PC-9 (cell line): Measurements from ENCODE around the gene PTPN14. TPM values are rescaled to one million over a fixed set of nuclear protein-coding genes. Genes with fewer than 3 reads are reported as not detected.

Source experiments
- BruUV-seq: library from RNA; stranded (reverse); fragments of 400-500 nt; replicated peaks from 2 replicates; lab custom pipeline; 2021; lab: Mats Ljungman, UMichigan
- CTCF ChIA-PET: fragments of 300-600 bp; sonication (Branson Sonifier 250); formaldehyde crosslinking; loops from one replicate; lab custom pipeline; 2022; ENCODE audit warnings: antibody characterized with exemption; lab: Charles Lee
- POLR2A ChIA-PET: fragments of 300-600 bp; sonication (Branson Sonifier 250); formaldehyde crosslinking; loops from one replicate; lab custom pipeline; 2022; ENCODE audit warnings: antibody characterized with exemption; ENCODE audit not compliant: unreplicated experiment; lab: Charles Lee
- DNase-seq, 2 experiments: peaks; one replicate each; pipeline versions ENCODE4 v3.0.0 to v3.0.0-alpha.2; 2015 to 2022; ENCODE audit warnings: mixed read lengths in 1 of 2
- H2AFZ ChIP-seq: fragments of 200-600 bp; sonication (generic); 2 replicates; pipeline ENCODE4 v1.8.1; 2017; ENCODE audit warnings: antibody characterized with exemption
- H3F3A ChIP-seq: fragments of 200-600 bp; sonication (generic); 2 replicates; pipeline ENCODE4 v1.8.1; 2017; ENCODE audit warnings: antibody characterized with exemption, mild to moderate bottlenecking, low read depth; ENCODE audit not compliant: insufficient read depth
- H3K27ac ChIP-seq: fragments of 200-600 bp; sonication (generic); 2 replicates; pipeline ENCODE4 v1.6.1; 2016; ENCODE audit warnings: mixed run types
- H3K27me3 ChIP-seq: fragments of 200-600 bp; sonication (generic); 2 replicates; pipeline ENCODE4 v1.6.1; 2016; ENCODE audit warnings: low read depth, mixed run types; ENCODE audit not compliant: insufficient read depth
- H3K36me3 ChIP-seq: fragments of 200-600 bp; sonication (generic); 2 replicates; pipeline ENCODE4 v1.6.1; 2016; ENCODE audit warnings: low read depth, mixed run types
- H3K4me1 ChIP-seq: fragments of 200-600 bp; sonication (generic); replicated peaks from 2 replicates; pipeline ENCODE4 v1.6.1; 2016; ENCODE audit warnings: mixed run types; ENCODE audit not compliant: insufficient read depth
- H3K4me2 ChIP-seq: fragments of 200-600 bp; sonication (generic); 2 replicates; pipeline ENCODE4 v1.6.1; 2017; ENCODE audit warnings: mixed run types
- H3K4me3 ChIP-seq: fragments of 200-600 bp; sonication (generic); 2 replicates; pipeline ENCODE4 v1.6.1; 2016; ENCODE audit warnings: mixed run types
- H3K79me2 ChIP-seq: fragments of 200-600 bp; sonication (generic); 2 replicates; pipeline ENCODE4 v1.6.1; 2017; ENCODE audit warnings: low read depth, mixed run types
- H3K9me2 ChIP-seq: fragments of 200-600 bp; sonication (generic); 2 replicates; pipeline ENCODE4 v1.8.1; 2017; ENCODE audit warnings: mild to moderate bottlenecking; ENCODE audit not compliant: insufficient read depth
- H3K9me3 ChIP-seq: fragments of 200-600 bp; sonication (generic); 2 replicates; pipeline ENCODE4 v1.8.1; 2016; ENCODE audit warnings: low read depth; ENCODE audit not compliant: insufficient read depth
- H4K20me1 ChIP-seq: fragments of 200-600 bp; sonication (generic); 2 replicates; pipeline ENCODE4 v1.8.1; 2017; ENCODE audit not compliant: insufficient read depth
- CTCF ChIP-seq: fragments of 200-600 bp; sonication (generic); conservative IDR thresholded peaks from 2 replicates; pipeline ENCODE4 v1.6.1; 2017; ENCODE audit warnings: mixed run types, antibody characterized with exemption, mild to moderate bottlenecking, moderate library complexity
- EZH2 ChIP-seq: fragments of 200-600 bp; sonication (generic); IDR thresholded peaks from 2 replicates; pipeline ENCODE4 v1.8.0; 2017; ENCODE audit warnings: antibody characterized with exemption, low read depth
- intact Hi-C: fragments of 100-400 bp; cut with micrococcal nuclease; formaldehyde crosslinking; loops from one replicate; pipeline ENCODE4 v1.10.0; 2022; ENCODE audit not compliant: unreplicated experiment
- total RNA-seq: library from RNA; stranded (reverse); gene quantifications from 2 replicates; pipeline ENCODE4 v1.2.3, GENCODE V29; 2021

PTPN14 gene
- total RNA-seq, 1 experiment from 2014 or later: 78.9 TPM

- CTCF ChIA-PET: no interaction called here
- no peaks in the 10 kb centered on the region for H4K20me1 ChIP-seq
- H3K4me2 ChIP-seq: no peak overlapping the region
- no TSS peak for BruUV-seq
- no peaks in the 10 kb centered on the region; the same call in none of the 2 replicates for H3K36me3 ChIP-seq
- peak in 1 of 2 experiments; percentile 83 for DNase-seq
- no peaks in the 10 kb centered on the region; the same call in 1 of the 2 replicates for H3K9me3 ChIP-seq
- H2AFZ ChIP-seq: no peak overlapping the region
- POLR2A ChIA-PET: interaction anchor here (0.6 to 1.2 kb wide), 3 partner anchors 77 to 174 kb away, joined by 4 to 10 read pairs (median 6); no protein-coding TSS in a partner anchor
- intact Hi-C loops: loop anchor here (1.0 to 2.0 kb wide), 2 partner anchors 129 to 174 kb away; no protein-coding TSS in a partner anchor
- H3K27ac ChIP-seq: no peak overlapping the region
- H3F3A ChIP-seq: peaks cover 12% of the 10 kb centered on the region; the same call in 1 of the 2 replicates
- H3K4me1 ChIP-seq: peaks cover 26% of the 10 kb centered on the region
- no peaks in the 10 kb centered on the region for H3K79me2 ChIP-seq
- no peaks in the 10 kb centered on the region for H3K27me3 ChIP-seq
- TF ChIP-seq EZH2 (no peak), CTCF (no peak)
- H3K4me3 ChIP-seq: no peak overlapping the region
- no peaks in the 10 kb centered on the region for H3K9me2 ChIP-seq
These were observed 173.5 kb downstream of the PTPN14 start for GRCh38 chr1:214377886-214378285.

- Histone ChIP-seq H3K4me3 (no peak overlapping the region), H3K9me2 (no peaks in the 10 kb centered on the region), H4K20me1 (no peaks in the 10 kb centered on the region), H3K27me3 (no peaks in the 10 kb centered on the region), H2AFZ (no peak overlapping the region), H3K27ac (no peak overlapping the region), H3K9me3 (no peaks in the 10 kb centered on the region; the same call in 1 of the 2 replicates), H3K79me2 (no peaks in the 10 kb centered on the region), H3K4me2 (no peak overlapping the region), H3K36me3 (no peaks in the 10 kb centered on the region; the same call in none of the 2 replicates), H3K4me1 (peaks cover 26% of the 10 kb centered on the region), H3F3A (peaks cover 12% of the 10 kb centered on the region; the same call in 1 of the 2 replicates)
- intact Hi-C loops: loop anchor here (1.0 kb wide), 1 partner anchor 175 kb away; no protein-coding TSS in a partner anchor
- ChIA-PET CTCF (no interaction called here), POLR2A (interaction anchor here (0.6 kb wide), 1 partner anchor 175 kb away, joined by 4 read pairs; no protein-coding TSS in a partner anchor)
- BruUV-seq: no TSS peak
- TF ChIP-seq EZH2 (no peak), CTCF (no peak)
- DNase-seq: no peak
These were observed 173.9 kb downstream of the PTPN14 start for GRCh38 chr1:214377485-214377884.

GRCh38 chr1:214372092-214372491 is 179.3 kb downstream of the PTPN14 start:
- no TSS peak for BruUV-seq
- intact Hi-C loops: no loop called here
- H3K27ac ChIP-seq: no peak overlapping the region
- H3K79me2 ChIP-seq: no peaks in the 10 kb centered on the region
- H3K9me2 ChIP-seq: no peaks in the 10 kb centered on the region
- DNase-seq: no peak
- no peaks in the 10 kb centered on the region; the same call in 1 of the 2 replicates for H3K36me3 ChIP-seq
- no peak overlapping the region for H2AFZ ChIP-seq
- TF ChIP-seq CTCF (no peak), EZH2 (no peak)
- ChIA-PET CTCF (no interaction called here), POLR2A (interaction anchor here (0.6 to 0.7 kb wide), 2 partner anchors 177 to 1859 kb away, joined by 5 to 6 read pairs; no protein-coding TSS in a partner anchor)
- H3K9me3 ChIP-seq: no peaks in the 10 kb centered on the region
- no peaks in the 10 kb centered on the region for H3F3A ChIP-seq
- H3K4me3 ChIP-seq: no peak overlapping the region
- H3K4me2 ChIP-seq: no peak overlapping the region
- H4K20me1 ChIP-seq: no peaks in the 10 kb centered on the region
- H3K4me1 ChIP-seq: no peaks in the 10 kb centered on the region
- no peaks in the 10 kb centered on the region for H3K27me3 ChIP-seq
